GM19240 (cell line): ENCODE data around the gene NHERF2.

Experiments
- DNase-seq: peaks from one replicate; pipeline ENCODE4 v3.0.0; 2011; ENCODE audit warnings: low spot score; ENCODE audit not compliant: insufficient read length

Gene NHERF2

GRCh38 chr16:1990351-1991134 is 36.2 kb upstream of the NHERF2 start:
- no peak for DNase-seq

- DNase-seq, result peak; percentile 71
These were observed 35.6 kb upstream of the NHERF2 start for GRCh38 chr16:1991135-1991551.

GRCh38 chr16:1991588-1991947 is 35.1 kb upstream of the NHERF2 start:
- no peak for DNase-seq

- DNase-seq, result peak; percentile 95
These were observed 34.6 kb upstream of the NHERF2 start for GRCh38 chr16:1991948-1992703.

- no peak for DNase-seq
These were observed 33.9 kb upstream of the NHERF2 start for GRCh38 chr16:1992704-1993317.

GRCh38 chr16:1993731-1994131 is 33.0 kb upstream of the NHERF2 start:
- no peak for DNase-seq

GRCh38 chr16:1997494-1998359 is 29.0 kb upstream of the NHERF2 start:
- no peak for DNase-seq

GRCh38 chr16:1998360-1998835 is 28.3 kb upstream of the NHERF2 start:
- no peak for DNase-seq

- DNase-seq, result no peak
These were observed 27.6 kb upstream of the NHERF2 start for GRCh38 chr16:1998852-1999801.

- DNase-seq, result no peak
These were observed 26.7 kb upstream of the NHERF2 start for GRCh38 chr16:1999866-2000514.

- DNase-seq, result no peak
These were observed 25.7 kb upstream of the NHERF2 start for GRCh38 chr16:2001035-2001434.

GRCh38 chr16:2001456-2002355 is 25.0 kb upstream of the NHERF2 start:
- no peak for DNase-seq

- no peak for DNase-seq
These were observed 24.1 kb upstream of the NHERF2 start for GRCh38 chr16:2002406-2003230.

GRCh38 chr16:2003231-2003826 is 23.4 kb upstream of the NHERF2 start:
- no peak for DNase-seq

GRCh38 chr16:2003827-2004641 is 22.7 kb upstream of the NHERF2 start:
- DNase-seq, result peak; percentile 97

GRCh38 chr16:2004795-2005517 is 21.7 kb upstream of the NHERF2 start:
- DNase-seq, result no peak
